Kidney (tissue), 14 donors: ENCODE results near the gene SLCO3A1. TPM values are rescaled to one million over a fixed set of nuclear protein-coding genes. Genes with fewer than 3 reads are reported as not detected.

Experiments
- DNase-seq, 5 donors: peaks; one replicate each; pipeline ENCODE4 v3.0.0-alpha.2; 2013 to 2020
- FAIRE-seq: peaks from 2 replicates; lab custom pipeline; 2012; peaks lifted over from hg19 to GRCh38; lab: Jason Lieb, UNC
- H3K27ac ChIP-seq, 2 donors: one replicate each; pipeline ENCODE4 v1.7.0; 2013; ENCODE audit warnings: low read depth in 2 of 2, low read length in 2 of 2, inconsistent platforms in 1 of 2
- H3K27me3 ChIP-seq: one replicate; pipeline ENCODE4 v1.7.1; 2013; ENCODE audit warnings: low read length, inconsistent platforms; ENCODE audit not compliant: control insufficient read depth, insufficient read depth
- H3K36me3 ChIP-seq, 3 donors: one replicate each; pipeline versions ENCODE4 v1.7.0 to v1.7.1; 2013; ENCODE audit warnings: low read length in 3 of 3, control low read depth in 1 of 3, inconsistent platforms in 1 of 3; ENCODE audit not compliant: insufficient read depth in 3 of 3, control insufficient read depth in 2 of 3
- H3K4me1 ChIP-seq, 3 donors: one replicate each; pipeline versions ENCODE4 v1.7.0 to v1.7.1; 2013; ENCODE audit warnings: low read length in 3 of 3, inconsistent platforms in 1 of 3, low read depth in 1 of 3; ENCODE audit not compliant: control insufficient read depth in 2 of 3, insufficient read depth in 2 of 3
- H3K4me3 ChIP-seq, 3 donors: one replicate each; pipeline versions ENCODE4 v1.7.0 to v1.8.1; 2013; ENCODE audit warnings: low read length in 3 of 3, control low read depth in 1 of 3, inconsistent platforms in 1 of 3
- H3K9ac ChIP-seq, 3 donors: one replicate each; pipeline versions ENCODE4 v1.7.0 to v1.7.1; 2013; ENCODE audit warnings: low read length in 3 of 3, control low read depth in 1 of 3, inconsistent platforms in 1 of 3
- H3K9me3 ChIP-seq, 3 donors: one replicate each; pipeline versions ENCODE4 v1.7.0 to v1.7.1; 2013; ENCODE audit warnings: low read length in 3 of 3, control low read depth in 1 of 3, inconsistent platforms in 1 of 3; ENCODE audit not compliant: control insufficient read depth in 2 of 3, insufficient read depth in 1 of 3
- intact Hi-C: fragments of 100-400 bp; cut with DNase I; formaldehyde crosslinking; loops from one replicate; pipeline ENCODE4 v1.11.1; 2022
- polyA plus RNA-seq: library from polyadenylated mRNA; stranded (reverse); fragments of 350-450 nt; fragmentation: Illumina TruSeq; extraction: RNeasy Lipid Tissue Mini Kit (QIAGEN cat#74804); gene quantifications from one replicate; pipeline ENCODE4 v1.2.3, GENCODE V29; 2014; ENCODE audit warnings: low read depth, low replicate concordance; ENCODE audit not compliant: insufficient read depth
- total RNA-seq: library from RNA; stranded (reverse); fragmentation: NEBNext Ultra II Directional; extraction: Animal tissue kit (Norgen Biotek cat#: 25700); gene quantifications from one replicate; pipeline ENCODE4 v1.2.1, GENCODE V29; 2021
- TF ChIP-seq, protein P1 (sequence below): IDR thresholded peaks from 3 replicates; pipeline ENCODE4 v1.5.1; 2012; ENCODE audit warnings: mild to moderate bottlenecking, moderate library complexity, borderline replicate concordance; ENCODE audit not compliant: insufficient read depth; ENCODE audit errors: extremely low read depth
- donor health status: control.
- donor health status: control.
- donor health status: control.
- donor health status: control.
- donor health status: control.
- donor health status: DM: yes; HTN: yes; CAD: no.
- donor health status: Normal renal cell carcinoma (clear cell type).

Gene SLCO3A1
- total and polyA plus RNA-seq, 2 donors from 2014 or later: 12.8 to 59.4 TPM

DNA sequence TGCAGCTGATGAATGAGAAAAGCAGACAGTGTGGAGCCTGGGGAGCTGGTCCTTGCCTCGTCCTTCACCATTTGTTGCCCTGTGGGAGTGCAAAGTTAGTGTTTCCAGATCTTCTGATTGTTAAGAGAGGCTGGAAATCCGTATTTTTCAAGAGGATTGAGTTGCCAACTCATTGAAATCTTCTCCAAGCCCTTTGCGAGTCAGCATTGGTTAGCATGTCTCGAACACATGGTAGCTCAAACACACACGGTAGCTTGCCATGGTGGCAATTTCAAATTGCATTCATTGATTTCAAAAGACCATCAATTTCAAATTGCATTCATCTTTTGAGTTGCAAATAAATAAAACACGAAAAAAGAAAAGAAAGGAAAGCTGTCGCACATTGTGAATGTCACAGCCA lies 70.7 kb downstream of the SLCO3A1 start:
- Histone ChIP-seq H3K9me3 (no peaks in the 10 kb centered on the region), H3K4me3 (no peak overlapping the region), H3K4me1 (no peaks in the 10 kb centered on the region), H3K27ac (no peak overlapping the region), H3K9ac (no peak overlapping the region), H3K27me3 (no peaks in the 10 kb centered on the region), H3K36me3 (no peaks in the 10 kb centered on the region)
- intact Hi-C loops: no loop called here
- TF ChIP-seq, protein P1, sequence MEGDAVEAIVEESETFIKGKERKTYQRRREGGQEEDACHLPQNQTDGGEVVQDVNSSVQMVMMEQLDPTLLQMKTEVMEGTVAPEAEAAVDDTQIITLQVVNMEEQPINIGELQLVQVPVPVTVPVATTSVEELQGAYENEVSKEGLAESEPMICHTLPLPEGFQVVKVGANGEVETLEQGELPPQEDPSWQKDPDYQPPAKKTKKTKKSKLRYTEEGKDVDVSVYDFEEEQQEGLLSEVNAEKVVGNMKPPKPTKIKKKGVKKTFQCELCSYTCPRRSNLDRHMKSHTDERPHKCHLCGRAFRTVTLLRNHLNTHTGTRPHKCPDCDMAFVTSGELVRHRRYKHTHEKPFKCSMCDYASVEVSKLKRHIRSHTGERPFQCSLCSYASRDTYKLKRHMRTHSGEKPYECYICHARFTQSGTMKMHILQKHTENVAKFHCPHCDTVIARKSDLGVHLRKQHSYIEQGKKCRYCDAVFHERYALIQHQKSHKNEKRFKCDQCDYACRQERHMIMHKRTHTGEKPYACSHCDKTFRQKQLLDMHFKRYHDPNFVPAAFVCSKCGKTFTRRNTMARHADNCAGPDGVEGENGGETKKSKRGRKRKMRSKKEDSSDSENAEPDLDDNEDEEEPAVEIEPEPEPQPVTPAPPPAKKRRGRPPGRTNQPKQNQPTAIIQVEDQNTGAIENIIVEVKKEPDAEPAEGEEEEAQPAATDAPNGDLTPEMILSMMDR: no peak
- FAIRE-seq (no peak), DNase-seq (no peak)

DNA sequence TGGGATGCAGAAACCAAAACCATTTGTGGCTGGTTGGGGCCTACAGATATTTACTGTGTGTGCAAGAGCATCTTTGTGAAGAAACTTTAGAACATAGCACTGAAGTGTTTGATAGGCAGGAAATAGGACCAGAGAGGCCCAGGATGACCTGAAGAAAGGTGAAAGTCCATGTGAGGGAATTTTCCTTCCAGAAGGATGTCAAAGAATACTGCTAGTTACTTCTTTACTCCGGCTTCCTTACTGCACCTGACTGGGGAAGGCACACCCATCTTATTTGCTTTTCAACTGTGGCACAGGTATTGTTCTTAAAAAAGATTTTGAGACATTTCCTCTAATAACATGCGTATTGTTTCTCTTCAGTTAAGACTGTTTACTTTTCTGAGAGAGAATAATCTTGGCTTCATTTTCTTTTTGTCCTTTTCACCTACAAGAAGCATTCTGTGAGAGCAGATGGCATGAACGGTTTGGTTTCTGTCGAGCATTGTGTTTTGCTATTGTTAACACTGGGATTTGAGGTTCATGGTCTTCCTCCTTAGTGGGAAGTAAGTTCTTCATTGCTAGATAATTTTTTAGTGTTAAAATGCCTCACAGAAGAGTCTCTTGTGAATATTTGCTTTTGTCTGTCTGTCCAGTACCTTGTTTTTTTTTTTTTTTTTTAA lies 71.5 kb downstream of the SLCO3A1 start:
- Histone ChIP-seq H3K9me3 (no peaks in the 10 kb centered on the region), H3K4me3 (no peak overlapping the region), H3K9ac (no peak overlapping the region), H3K4me1 (no peaks in the 10 kb centered on the region), H3K36me3 (no peaks in the 10 kb centered on the region), H3K27me3 (no peaks in the 10 kb centered on the region), H3K27ac (no peak overlapping the region)
- intact Hi-C loops: no loop called here
- FAIRE-seq: no peak
- DNase-seq: no peak
- TF ChIP-seq, protein P1: no peak

DNA sequence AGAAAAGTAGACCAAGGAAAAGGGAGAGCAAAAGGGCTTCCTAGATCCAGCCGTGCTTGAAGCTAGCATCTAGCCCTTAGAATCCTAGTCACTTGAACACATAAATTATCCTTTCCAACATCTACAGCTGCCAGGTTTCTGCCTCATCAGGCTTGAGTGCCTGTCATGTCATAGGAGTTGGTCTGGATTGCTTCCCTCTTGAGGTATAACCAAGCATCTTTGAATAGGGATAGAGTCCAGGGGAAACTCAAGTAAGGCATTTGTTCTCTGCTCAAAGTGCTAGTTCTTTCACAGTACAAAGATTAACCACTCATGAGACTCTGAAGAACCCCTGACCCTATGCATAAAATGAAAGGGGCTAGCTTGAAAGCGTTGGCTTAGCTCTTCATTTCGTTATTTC lies 72.3 kb downstream of the SLCO3A1 start:
- H3K9ac ChIP-seq: no peak overlapping the region
- H3K9me3 ChIP-seq: no peaks in the 10 kb centered on the region
- intact Hi-C loops: no loop called here
- H3K27ac ChIP-seq: no peak overlapping the region
- H3K36me3 ChIP-seq: no peaks in the 10 kb centered on the region
- H3K4me1 ChIP-seq: no peaks in the 10 kb centered on the region
- H3K4me3 ChIP-seq: no peak overlapping the region
- FAIRE-seq (no peak), DNase-seq (no peak)
- TF ChIP-seq, protein P1: no peak
- H3K27me3 ChIP-seq: no peaks in the 10 kb centered on the region

DNA sequence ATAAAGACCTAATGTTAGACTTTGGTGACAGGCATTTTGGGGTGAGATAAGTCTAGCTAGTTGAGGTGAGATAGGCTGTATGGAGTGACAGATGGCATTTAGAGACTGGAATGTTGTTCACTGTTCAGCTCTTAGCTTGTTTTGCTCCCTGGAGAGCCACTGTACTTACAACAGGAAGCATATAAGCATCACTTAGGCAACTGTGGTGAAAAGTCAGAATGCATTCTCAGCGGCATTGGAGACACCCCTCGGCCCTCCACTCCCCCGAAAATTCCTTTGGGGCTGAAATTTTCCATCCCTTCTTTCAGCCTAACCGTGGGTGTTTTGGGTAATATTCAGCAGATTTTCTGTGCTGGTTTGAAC lies 73.4 kb downstream of the SLCO3A1 start:
- DNase-seq (peak in 1 of 5 donors; percentile 65), FAIRE-seq (no peak)
- Histone ChIP-seq H3K9ac (no peak overlapping the region), H3K4me1 (no peaks in the 10 kb centered on the region), H3K27me3 (no peaks in the 10 kb centered on the region), H3K4me3 (no peak overlapping the region), H3K9me3 (no peaks in the 10 kb centered on the region), H3K27ac (no peak overlapping the region), H3K36me3 (no peaks in the 10 kb centered on the region)
- TF ChIP-seq, protein P1: no peak
- intact Hi-C loops: no loop called here
